GM18520 (cell line): ENCODE data around the gene BPIFA1.

Experiments used
- ATAC-seq: cut with Tn5 transposase; IDR thresholded peaks from one replicate; pipeline ENCODE4 v1.9.1; 2021; ENCODE audit not compliant: unreplicated experiment

BPIFA1 gene

GRCh38 chr20:33277471-33278441, 42.0 kb downstream of the BPIFA1 start:
- ATAC-seq: no peak

GRCh38 chr20:33278700-33279099, 42.9 kb downstream of the BPIFA1 start:
- no peak for ATAC-seq

GRCh38 chr20:33279261-33279910, 43.6 kb downstream of the BPIFA1 start:
- ATAC-seq: no peak

- ATAC-seq: no peak
Measured at GRCh38 chr20:33280000-33280680, 44.3 kb downstream of the BPIFA1 start.

- no peak for ATAC-seq
Measured at GRCh38 chr20:33280775-33281174, 45.0 kb downstream of the BPIFA1 start.

- no peak for ATAC-seq
Measured at GRCh38 chr20:33281550-33282146, 45.9 kb downstream of the BPIFA1 start.

- no peak for ATAC-seq
Measured at GRCh38 chr20:33282196-33282934, 46.6 kb downstream of the BPIFA1 start.

GRCh38 chr20:33282991-33283555, 47.3 kb downstream of the BPIFA1 start, which contains the start of gene BPIFB1:
BPIFB1 (plus strand) TSS chr20:33283214; CDS start chr20:33286074, 2,860 bp downstream.
- no peak for ATAC-seq

- ATAC-seq: no peak
Measured at GRCh38 chr20:33284284-33284683, 48.5 kb downstream of the BPIFA1 start.

GRCh38 chr20:33284937-33285336, 49.1 kb downstream of the BPIFA1 start:
- no peak for ATAC-seq

GRCh38 chr20:33285861-33286495, 50.2 kb downstream of the BPIFA1 start:
- no peak for ATAC-seq

GRCh38 chr20:33287884-33288283, 52.1 kb downstream of the BPIFA1 start:
- ATAC-seq: no peak

- no peak for ATAC-seq
Measured at GRCh38 chr20:33290852-33291251, 55.1 kb downstream of the BPIFA1 start.

GRCh38 chr20:33291416-33291815, 55.6 kb downstream of the BPIFA1 start:
- ATAC-seq: no peak

GRCh38 chr20:33291830-33292355, 56.1 kb downstream of the BPIFA1 start:
- no peak for ATAC-seq
